Measurements from ENCODE around the gene MAPKAPK3.

Gene MAPKAPK3

DNA sequence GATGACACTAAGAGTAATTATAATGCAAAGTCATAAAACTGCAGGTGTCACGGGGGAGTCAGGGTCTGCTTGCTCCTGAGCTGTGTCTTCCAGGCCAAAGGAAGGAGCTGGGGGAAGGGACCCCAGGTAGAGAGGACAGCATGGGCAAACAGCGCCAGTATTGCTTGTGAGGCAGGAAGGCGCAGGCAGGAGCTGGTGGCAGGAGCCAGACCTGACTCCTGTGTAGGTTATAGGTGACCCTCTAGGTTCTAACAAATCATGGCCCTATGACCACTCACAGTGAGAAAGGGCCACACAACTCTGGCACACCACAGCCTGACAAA is 7.2 kb upstream of the MAPKAPK3 start:
- H3K9ac ChIP-seq (ENCODE audit: low read length in 2 of 2), result no peak overlapping the region
- H3K27ac ChIP-seq (ENCODE audit: low read length), result no peak overlapping the region
- H3K27me3 ChIP-seq (ENCODE audit: control insufficient read depth in 1 of 2, insufficient read depth in 2 of 2, low read length in 2 of 2), result no peaks in the 10 kb centered on the region
- peak overlapping the region; percentile 63 to 85 for H3K4me3 ChIP-seq (ENCODE audit: low read length in 2 of 2)
- peaks cover 10 to 16% of the 10 kb centered on the region in 2 donors for H3K36me3 ChIP-seq (ENCODE audit: control insufficient read depth in 2 of 2, insufficient read depth in 2 of 2, low read length in 2 of 2)
- H3K9me3 ChIP-seq (ENCODE audit: control insufficient read depth in 2 of 2, low read length in 2 of 2), result no peaks in the 10 kb centered on the region
- peaks cover 45% of the 10 kb centered on the region for H3K4me1 ChIP-seq (ENCODE audit: control insufficient read depth, insufficient read depth, low read length)

DNA sequence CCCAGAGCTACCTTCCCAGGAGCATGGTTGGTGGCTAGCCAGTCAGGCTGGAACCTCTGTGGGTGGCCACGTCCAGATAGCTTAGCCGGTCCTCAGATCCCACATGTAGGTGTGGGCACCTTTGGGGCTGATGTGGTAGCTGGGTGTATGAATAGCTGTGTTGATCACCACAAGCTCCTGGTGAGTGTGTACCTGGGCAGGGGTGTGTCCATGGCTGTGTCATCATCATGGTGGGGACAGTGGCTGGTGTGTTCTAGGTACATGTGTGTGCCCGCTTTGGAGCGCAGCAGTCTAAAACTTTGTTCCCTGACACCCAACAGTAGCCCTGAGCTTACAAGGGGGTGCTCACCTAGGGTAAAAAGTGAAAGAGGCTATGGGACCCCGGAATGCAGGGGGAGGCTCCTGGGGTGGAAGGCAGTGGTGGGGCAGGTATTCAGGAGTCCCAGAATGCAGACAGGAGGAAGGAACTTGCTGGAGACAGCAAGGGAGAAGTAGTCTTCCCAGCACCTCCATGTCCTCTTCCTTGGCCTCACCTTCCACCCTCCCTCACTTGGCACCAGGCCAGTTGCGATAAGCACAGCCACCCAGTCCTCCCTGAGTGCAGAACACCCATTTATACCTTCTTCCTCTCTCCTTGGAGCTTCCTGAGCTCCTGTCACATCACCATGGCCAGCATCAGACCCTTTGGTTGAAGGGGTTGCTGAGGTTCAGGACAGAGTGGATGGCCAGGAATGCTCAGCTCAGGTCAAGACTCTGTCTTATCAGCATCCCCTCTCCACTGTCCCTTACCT is 6.6 kb upstream of the MAPKAPK3 start:
- H3K4me1 ChIP-seq (ENCODE audit: control insufficient read depth, insufficient read depth, low read length), result peaks cover 43% of the 10 kb centered on the region
- no peaks in the 10 kb centered on the region for H3K9me3 ChIP-seq (ENCODE audit: control insufficient read depth in 2 of 2, low read length in 2 of 2)
- H3K27me3 ChIP-seq (ENCODE audit: control insufficient read depth in 1 of 2, insufficient read depth in 2 of 2, low read length in 2 of 2), result no peaks in the 10 kb centered on the region
- H3K4me3 ChIP-seq (ENCODE audit: low read length in 2 of 2), result peak overlapping the region; percentile 63 to 85
- H3K9ac ChIP-seq (ENCODE audit: low read length in 2 of 2), result peak overlapping the region; percentile 69 to 76
- peaks cover 5 to 13% of the 10 kb centered on the region in 2 donors for H3K36me3 ChIP-seq (ENCODE audit: control insufficient read depth in 2 of 2, insufficient read depth in 2 of 2, low read length in 2 of 2)
- H3K27ac ChIP-seq (ENCODE audit: low read length), result no peak overlapping the region

- Histone ChIP-seq H3K9ac (ENCODE audit: low read length in 2 of 2) (peak overlapping the region; percentile 69 to 76), H3K27me3 (ENCODE audit: control insufficient read depth in 1 of 2, insufficient read depth in 2 of 2, low read length in 2 of 2) (no peaks in the 10 kb centered on the region), H3K27ac (ENCODE audit: low read length) (peak overlapping the region; percentile 62), H3K4me3 (ENCODE audit: low read length in 2 of 2) (peak overlapping the region; percentile 63 to 85), H3K9me3 (ENCODE audit: control insufficient read depth in 2 of 2, low read length in 2 of 2) (no peaks in the 10 kb centered on the region), H3K36me3 (ENCODE audit: control insufficient read depth in 2 of 2, insufficient read depth in 2 of 2, low read length in 2 of 2) (peaks cover 4 to 12% of the 10 kb centered on the region in 2 donors), H3K4me1 (ENCODE audit: control insufficient read depth, insufficient read depth, low read length) (peaks cover 45% of the 10 kb centered on the region)
Observed at GRCh38 chr3:50610992-50611463, 5.9 kb upstream of the MAPKAPK3 start.

DNA sequence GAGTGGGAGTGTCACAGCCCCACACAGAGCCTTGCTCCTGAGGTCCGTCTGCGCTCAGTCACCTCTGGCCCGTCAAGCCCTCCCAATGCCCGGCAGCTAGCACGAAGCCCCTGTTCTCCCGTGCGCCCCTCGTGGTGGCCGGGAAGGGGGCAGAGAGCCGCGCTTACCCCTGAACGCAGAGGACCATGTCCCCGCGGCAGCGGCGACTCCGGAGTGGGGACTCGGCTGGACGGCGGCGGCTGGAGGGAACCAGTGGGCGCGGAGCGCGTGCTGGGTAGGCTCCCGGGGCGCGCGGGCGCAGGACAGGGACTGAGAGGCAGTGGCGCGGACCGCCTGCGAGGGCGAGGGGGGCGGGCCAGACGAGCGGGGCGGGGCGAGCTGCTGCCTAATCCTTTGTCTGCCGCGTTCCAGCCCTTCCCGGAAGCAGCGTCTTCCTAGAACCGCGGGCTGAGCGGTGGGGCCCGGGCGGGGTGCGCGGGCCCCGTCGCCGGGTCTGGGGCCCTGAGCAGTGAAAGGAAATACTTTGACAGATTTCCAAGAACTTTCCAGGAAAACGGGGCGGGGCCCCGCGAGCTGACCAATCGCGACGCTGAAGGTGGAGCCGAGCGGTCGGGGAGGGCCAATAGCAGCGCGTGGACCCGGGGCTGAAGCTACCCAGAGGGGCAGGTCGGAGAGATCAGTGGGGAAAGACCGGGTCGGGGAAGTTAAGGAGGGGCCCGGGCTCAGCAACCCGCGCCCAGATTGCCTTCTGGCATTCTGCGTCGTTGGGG is 5.3 kb upstream of the MAPKAPK3 start, which contains the start of gene CISH:
Gene CISH, minus strand, starts transcription at position 311 of the 770 bp plus-strand sequence. Its CDS starts 124 bp downstream, at position 187.
- Histone ChIP-seq H3K27ac (ENCODE audit: low read length) (peak within 1 kb of the TSS; percentile 62), H3K27me3 (ENCODE audit: control insufficient read depth in 1 of 2, insufficient read depth in 2 of 2, low read length in 2 of 2) (no peaks in the 10 kb centered on the region), H3K36me3 (ENCODE audit: control insufficient read depth in 2 of 2, insufficient read depth in 2 of 2, low read length in 2 of 2) (peaks cover 4 to 11% of the 10 kb centered on the region in 2 donors), H3K9me3 (ENCODE audit: control insufficient read depth in 2 of 2, low read length in 2 of 2) (no peaks in the 10 kb centered on the region), H3K4me1 (ENCODE audit: control insufficient read depth, insufficient read depth, low read length) (peaks cover 51% of the 10 kb centered on the region), H3K4me3 (ENCODE audit: low read length in 2 of 2) (peak within 1 kb of the TSS; percentile 63 to 85), H3K9ac (ENCODE audit: low read length in 2 of 2) (peak within 1 kb of the TSS; percentile 69 to 76)

DNA sequence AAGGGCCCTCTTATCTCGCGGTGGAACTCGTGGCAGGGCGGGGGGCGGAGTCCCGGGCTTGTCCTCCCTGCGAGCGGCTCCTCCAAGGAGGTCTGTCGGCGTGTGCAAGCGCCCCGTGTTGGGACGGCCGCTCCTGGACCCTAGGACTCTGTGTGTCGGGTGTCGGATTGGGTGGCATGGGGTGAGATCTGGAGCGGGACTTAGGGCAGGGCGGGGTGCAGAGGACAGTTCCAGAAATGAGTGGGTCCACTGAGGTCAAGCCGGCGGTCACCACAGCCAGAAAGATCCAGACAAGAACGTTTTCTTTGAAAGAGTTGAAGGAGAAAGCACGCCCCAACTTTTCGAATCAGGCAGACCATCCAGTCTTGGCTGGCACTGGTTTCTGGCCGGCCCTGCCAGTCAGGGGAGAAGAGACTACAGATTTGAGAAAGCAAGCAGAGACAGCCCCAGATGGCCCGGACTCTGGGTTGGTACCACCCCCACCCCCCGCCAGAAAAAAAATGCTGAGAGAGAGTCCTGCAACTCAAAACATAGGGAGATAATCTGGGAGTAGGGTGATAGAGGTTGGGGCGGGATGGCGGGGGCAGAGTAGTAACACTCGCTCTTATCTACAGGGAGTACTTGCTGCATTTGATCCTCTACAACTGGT is 4.6 kb upstream of the MAPKAPK3 start:
- peaks cover 53% of the 10 kb centered on the region for H3K4me1 ChIP-seq (ENCODE audit: control insufficient read depth, insufficient read depth, low read length)
- H3K36me3 ChIP-seq (ENCODE audit: control insufficient read depth in 2 of 2, insufficient read depth in 2 of 2, low read length in 2 of 2), result peaks cover 2 to 6% of the 10 kb centered on the region in 2 donors

GRCh38 chr3:50612970-50613846 is 3.7 kb upstream of the MAPKAPK3 start:
- Histone ChIP-seq H3K27me3 (ENCODE audit: control insufficient read depth in 1 of 2, insufficient read depth in 2 of 2, low read length in 2 of 2) (no peaks in the 10 kb centered on the region), H3K4me1 (ENCODE audit: control insufficient read depth, insufficient read depth, low read length) (peaks cover 60% of the 10 kb centered on the region), H3K9me3 (ENCODE audit: control insufficient read depth in 2 of 2, low read length in 2 of 2) (no peaks in the 10 kb centered on the region), H3K27ac (ENCODE audit: low read length) (no peak overlapping the region), H3K9ac (ENCODE audit: low read length in 2 of 2) (peak overlapping the region in 1 of 2 donors; percentile 69), H3K4me3 (ENCODE audit: low read length in 2 of 2) (peak overlapping the region in 1 of 2 donors; percentile 85), H3K36me3 (ENCODE audit: control insufficient read depth in 2 of 2, insufficient read depth in 2 of 2, low read length in 2 of 2) (peaks cover 0 to 1% of the 10 kb centered on the region in 2 donors)

More for the DNA sequence above, 4.6 kb upstream of the MAPKAPK3 start:
- H3K9me3 ChIP-seq (ENCODE audit: control insufficient read depth in 2 of 2, low read length in 2 of 2), result no peaks in the 10 kb centered on the region
- peak overlapping the region; percentile 62 for H3K27ac ChIP-seq (ENCODE audit: low read length)
- peak overlapping the region; percentile 61 to 85 for H3K4me3 ChIP-seq (ENCODE audit: low read length in 2 of 2)
- H3K27me3 ChIP-seq (ENCODE audit: control insufficient read depth in 1 of 2, insufficient read depth in 2 of 2, low read length in 2 of 2), result no peaks in the 10 kb centered on the region
- peak overlapping the region; percentile 58 to 69 for H3K9ac ChIP-seq (ENCODE audit: low read length in 2 of 2)

DNA sequence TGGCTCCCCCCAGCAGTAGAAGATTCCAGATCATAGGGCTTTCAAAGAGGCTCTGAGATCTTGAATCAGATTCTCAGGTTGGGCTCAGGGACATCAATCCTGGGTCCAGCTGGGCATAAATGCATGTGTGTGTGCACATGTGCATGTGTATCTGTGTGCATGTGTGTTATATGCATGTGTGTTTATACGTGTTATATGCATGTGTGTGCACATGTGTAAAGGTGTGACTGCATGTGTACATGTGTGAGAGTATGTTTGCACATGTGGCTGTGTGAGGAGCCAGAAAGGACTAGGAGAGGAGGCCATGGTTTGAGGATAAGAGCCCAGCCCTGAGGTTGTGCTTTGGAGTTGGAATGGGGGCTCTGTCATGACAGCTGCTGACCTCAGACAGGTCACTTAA is 1.8 kb upstream of the MAPKAPK3 start:
- Histone ChIP-seq H3K4me1 (ENCODE audit: control insufficient read depth, insufficient read depth, low read length) (peaks cover 60% of the 10 kb centered on the region), H3K9ac (ENCODE audit: low read length in 2 of 2) (no peak overlapping the region), H3K27ac (ENCODE audit: low read length) (no peak overlapping the region), H3K36me3 (ENCODE audit: control insufficient read depth in 2 of 2, insufficient read depth in 2 of 2, low read length in 2 of 2) (no peaks in the 10 kb centered on the region), H3K9me3 (ENCODE audit: control insufficient read depth in 2 of 2, low read length in 2 of 2) (no peaks in the 10 kb centered on the region), H3K4me3 (ENCODE audit: low read length in 2 of 2) (no peak overlapping the region), H3K27me3 (ENCODE audit: control insufficient read depth in 1 of 2, insufficient read depth in 2 of 2, low read length in 2 of 2) (no peaks in the 10 kb centered on the region)

DNA sequence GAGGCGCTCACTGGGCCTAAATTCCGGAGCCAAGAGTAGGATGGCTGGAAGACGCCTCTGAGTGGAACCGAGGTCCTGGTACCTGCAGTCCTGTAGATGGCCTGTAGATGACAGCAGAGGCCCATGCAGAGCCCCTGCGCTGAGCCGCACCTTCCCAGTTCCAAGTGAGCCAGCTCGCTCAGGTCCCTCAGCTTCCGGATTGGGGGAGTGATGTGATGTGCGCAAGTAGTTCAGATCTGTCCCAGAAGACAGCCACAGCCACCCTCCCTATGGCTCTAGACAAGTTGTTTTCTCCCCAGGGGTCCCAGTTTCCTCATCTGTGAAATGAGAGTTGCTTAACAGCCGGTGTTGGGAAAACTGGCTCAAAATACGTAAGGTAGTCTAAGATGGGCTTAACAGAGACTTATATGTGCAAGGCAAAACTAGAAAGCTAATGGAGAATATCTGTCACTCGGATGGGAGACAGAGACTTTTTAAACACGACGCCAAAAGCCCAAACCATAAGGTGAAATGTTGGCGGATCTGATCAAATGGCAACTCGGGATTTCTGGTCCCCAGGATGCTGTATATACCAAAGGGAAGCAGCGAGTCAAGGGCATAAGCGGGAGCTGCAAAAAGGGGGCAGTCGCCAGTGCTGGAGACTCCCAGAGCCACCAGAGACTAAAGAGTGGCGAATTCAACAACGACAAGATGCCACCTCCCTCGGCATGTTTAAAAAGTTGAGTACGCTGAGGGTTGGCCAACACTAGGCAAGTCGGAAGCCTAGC is 765 bp upstream of the MAPKAPK3 start:
- Histone ChIP-seq H3K27me3 (ENCODE audit: control insufficient read depth in 1 of 2, insufficient read depth in 2 of 2, low read length in 2 of 2) (no peaks in the 10 kb centered on the region), H3K4me3 (ENCODE audit: low read length in 2 of 2) (peak overlapping the region; percentile 89 to 92), H3K9ac (ENCODE audit: low read length in 2 of 2) (peak overlapping the region; percentile 62 to 64), H3K4me1 (ENCODE audit: control insufficient read depth, insufficient read depth, low read length) (peaks cover 50% of the 10 kb centered on the region), H3K36me3 (ENCODE audit: control insufficient read depth in 2 of 2, insufficient read depth in 2 of 2, low read length in 2 of 2) (no peaks in the 10 kb centered on the region), H3K9me3 (ENCODE audit: control insufficient read depth in 2 of 2, low read length in 2 of 2) (no peaks in the 10 kb centered on the region), H3K27ac (ENCODE audit: low read length) (peak overlapping the region; percentile 64)

DNA sequence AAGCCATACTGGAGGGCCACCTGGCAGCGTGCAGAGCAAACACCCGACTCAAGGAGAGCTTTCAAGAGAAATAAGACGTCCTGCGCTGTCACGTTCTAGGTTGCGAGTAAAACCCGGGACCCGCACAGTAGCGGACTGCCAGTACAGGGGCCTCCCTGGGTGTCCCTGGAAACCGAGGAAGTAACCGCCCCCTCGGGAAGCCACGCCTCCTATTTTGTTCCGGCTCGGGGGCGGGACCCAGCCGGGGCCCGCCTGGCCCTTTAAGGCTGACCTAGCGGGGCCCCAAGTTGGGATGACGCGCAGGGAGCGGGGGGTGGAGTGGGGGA is 218 bp upstream of the MAPKAPK3 start:
- no peaks in the 10 kb centered on the region for H3K27me3 ChIP-seq (ENCODE audit: control insufficient read depth in 1 of 2, insufficient read depth in 2 of 2, low read length in 2 of 2)
- no peaks in the 10 kb centered on the region for H3K9me3 ChIP-seq (ENCODE audit: control insufficient read depth in 2 of 2, low read length in 2 of 2)
- peak overlapping the region; percentile 89 to 92 for H3K4me3 ChIP-seq (ENCODE audit: low read length in 2 of 2)
- H3K36me3 ChIP-seq (ENCODE audit: control insufficient read depth in 2 of 2, insufficient read depth in 2 of 2, low read length in 2 of 2), result no peaks in the 10 kb centered on the region
- H3K9ac ChIP-seq (ENCODE audit: low read length in 2 of 2), result peak overlapping the region; percentile 62 to 64
- peaks cover 46% of the 10 kb centered on the region for H3K4me1 ChIP-seq (ENCODE audit: control insufficient read depth, insufficient read depth, low read length)
- H3K27ac ChIP-seq (ENCODE audit: low read length), result peak overlapping the region; percentile 64
